ENCODE measurements around the gene PTPRN2.
A peak's percentile ranks its signal among the peaks of the same experiment; 100 is the strongest.

Gene PTPRN2

GRCh38 chr7:157554393-157555238 is 1033.0 kb downstream of the PTPRN2 start:
- TF ChIP-seq POLR2A (IDR thresholded peaks at IDR 0.05; ENCODE audit: extremely low read depth, insufficient read length) (no peak), MYC (IDR thresholded peaks at IDR 0.05; ENCODE audit: low read depth, low read length) (no peak), MAX (IDR thresholded peaks at IDR 0.05; ENCODE audit: low read depth, low read length) (no peak), CTCF (IDR thresholded peaks at IDR 0.05; ENCODE audit: low read depth, low read length) (no peak)
- no peak for DNase-seq (ENCODE audit: low read depth)
- H3K4me3 ChIP-seq (ENCODE audit: low read depth, low read length): peak overlapping the region; percentile 42

GRCh38 chr7:157553256-157553655 is 1034.4 kb downstream of the PTPRN2 start:
- no peak overlapping the region for H3K4me3 ChIP-seq (ENCODE audit: low read depth, low read length)
- no peak for TF ChIP-seq POLR2A (IDR thresholded peaks at IDR 0.05; ENCODE audit: extremely low read depth, insufficient read length)
- TF ChIP-seq CTCF (IDR thresholded peaks at IDR 0.05; ENCODE audit: low read depth, low read length): no peak
- TF ChIP-seq MAX (IDR thresholded peaks at IDR 0.05; ENCODE audit: low read depth, low read length): 0 out of 2 replicates have a peak, but pooled peaks have one; percentile 7
- TF ChIP-seq MYC (IDR thresholded peaks at IDR 0.05; ENCODE audit: low read depth, low read length): no peak
- no peak for DNase-seq (ENCODE audit: low read depth)

- DNase-seq (ENCODE audit: low read depth): no peak
- H3K4me3 ChIP-seq (ENCODE audit: low read depth, low read length): no peak overlapping the region
- TF ChIP-seq MYC (IDR thresholded peaks at IDR 0.05; ENCODE audit: low read depth, low read length): no peak
- TF ChIP-seq MAX (IDR thresholded peaks at IDR 0.05; ENCODE audit: low read depth, low read length): no peak
- TF ChIP-seq POLR2A (IDR thresholded peaks at IDR 0.05; ENCODE audit: extremely low read depth, insufficient read length): no peak
- TF ChIP-seq CTCF (IDR thresholded peaks at IDR 0.05; ENCODE audit: low read depth, low read length): no peak
These were observed 1035.2 kb downstream of the PTPRN2 start for GRCh38 chr7:157552295-157552993.

- no peak overlapping the region for H3K4me3 ChIP-seq (ENCODE audit: low read depth, low read length)
- DNase-seq (ENCODE audit: low read depth): peak; percentile 64
- TF ChIP-seq CTCF (IDR thresholded peaks at IDR 0.05; ENCODE audit: low read depth, low read length): no peak
- TF ChIP-seq MAX (IDR thresholded peaks at IDR 0.05; ENCODE audit: low read depth, low read length): no peak
- TF ChIP-seq MYC (IDR thresholded peaks at IDR 0.05; ENCODE audit: low read depth, low read length): no peak
- TF ChIP-seq POLR2A (IDR thresholded peaks at IDR 0.05; ENCODE audit: extremely low read depth, insufficient read length): no peak
These were observed 1036.1 kb downstream of the PTPRN2 start for GRCh38 chr7:157551325-157552070.
